HG03097 (cell line): ENCODE data around the gene PCID2.

Experiments
- ATAC-seq: cut with Tn5 transposase; IDR thresholded peaks from one replicate; pipeline ENCODE4 v1.9.1; 2021; ENCODE audit not compliant: unreplicated experiment, low FRiP score

The PCID2 gene

GRCh38 chr13:113137691-113138298 is 70.7 kb downstream of the PCID2 start:
- ATAC-seq = no peak

DNA sequence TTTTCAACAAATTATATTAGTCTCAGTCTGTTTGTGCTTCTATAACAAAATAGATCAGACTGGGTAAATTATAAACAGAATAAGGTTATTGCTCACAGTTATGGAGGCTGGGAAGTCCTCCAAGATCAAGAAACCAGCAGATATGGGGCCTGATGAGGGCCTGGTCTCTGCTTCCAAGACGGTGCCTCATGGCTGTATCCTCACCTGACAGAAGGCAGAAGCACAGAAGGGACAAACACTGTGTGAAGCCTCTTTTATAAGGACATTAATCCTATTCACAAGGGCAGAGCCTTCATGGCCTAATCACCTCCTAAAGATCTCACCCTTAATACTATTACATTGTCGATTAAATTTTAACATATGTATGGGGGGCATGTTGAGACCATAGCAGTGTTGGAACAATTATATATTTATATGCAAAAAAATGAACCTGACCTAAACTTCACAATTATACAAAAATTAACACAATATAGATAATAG is 73.1 kb downstream of the PCID2 start:
- ATAC-seq = no peak

GRCh38 chr13:113129921-113130750 is 78.3 kb downstream of the PCID2 start:
- no peak for ATAC-seq

- ATAC-seq = no peak
These were observed 79.0 kb downstream of the PCID2 start for GRCh38 chr13:113129480-113129879.
